GM12878 (cell line): Measurements from ENCODE around the gene OPTC. TPM values are rescaled to one million over a fixed set of nuclear protein-coding genes. Genes with fewer than 3 reads are reported as not detected.

ENCODE experiments used
- ATAC-seq: fragments of 200-7000 bp; cut with Tn5 transposase; 3 replicates; pipeline ENCODE4 v1.9.1; 2020; ENCODE audit warnings: mild to moderate bottlenecking, moderate library complexity
- BruUV-seq: library from RNA; stranded (reverse); fragments of 400-500 nt; replicated peaks from 2 replicates; lab custom pipeline; 2021; lab: Mats Ljungman, UMichigan
- CTCF ChIA-PET: fragments of 300-600 bp; sonication (Branson Sonifier 250); formaldehyde crosslinking; extraction: SDS; loops from one replicate; lab custom pipeline; 2021; ENCODE audit warnings: inconsistent platforms; lab: Yijun Ruan, JAX
- POLR2A ChIA-PET: fragments of 350-600 bp; formaldehyde crosslinking; extraction: SDS; loops from one replicate; lab custom pipeline; 2021; ENCODE audit warnings: inconsistent platforms; lab: Charles Lee
- RAD21 ChIA-PET: fragments of 300-600 bp; sonication (Branson Sonifier 250); formaldehyde crosslinking; loops from one replicate; lab custom pipeline; 2023; ENCODE audit warnings: antibody characterized with exemption; ENCODE audit not compliant: unreplicated experiment; lab: Charles Lee
- SMC1A ChIA-PET: fragments of 300-600 bp; sonication (Branson Sonifier 250); formaldehyde crosslinking; loops from one replicate; lab custom pipeline; 2023; ENCODE audit not compliant: unreplicated experiment, uncharacterized antibody; lab: Charles Lee
- DNase-seq: peaks from one replicate; pipeline ENCODE4 v3.0.0-alpha.2; 2011; ENCODE audit warnings: low read depth, low spot score
- FAIRE-seq: peaks from 3 replicates; lab custom pipeline; 2011; peaks lifted over from hg19 to GRCh38; lab: Jason Lieb, UNC
- H2AFZ ChIP-seq: 2 replicates; pipeline ENCODE4 v1.6.0; 2011; ENCODE audit warnings: low read depth, low read length, control low read depth; ENCODE audit not compliant: control insufficient read depth
- H3K27ac ChIP-seq: 2 replicates; pipeline ENCODE4 v1.5.1; 2011; ENCODE audit warnings: control low read depth; ENCODE audit not compliant: control insufficient read depth, insufficient read depth
- H3K27me3 ChIP-seq, 2 experiments: replicated peaks in 1 of 2; 2 replicates each; pipeline versions ENCODE4 v1.6.0 to v1.6.1; 2011; ENCODE audit warnings: low read length in 1 of 2; ENCODE audit not compliant: control insufficient read depth in 2 of 2, insufficient read depth in 2 of 2
- H3K36me3 ChIP-seq, 2 experiments: 2 replicates each; pipeline ENCODE4 v1.5.1; 2011; ENCODE audit warnings: low read length in 1 of 2; ENCODE audit not compliant: control insufficient read depth in 2 of 2, insufficient read depth in 2 of 2
- H3K4me1 ChIP-seq: 2 replicates; pipeline ENCODE4 v1.6.1; 2011; ENCODE audit warnings: mild to moderate bottlenecking, low read length, moderate library complexity, mixed read lengths; ENCODE audit not compliant: control insufficient read depth, insufficient read depth
- H3K4me2 ChIP-seq: 2 replicates; pipeline ENCODE4 v1.6.0; 2011; ENCODE audit warnings: control low read depth; ENCODE audit not compliant: control insufficient read depth, insufficient read depth
- H3K4me3 ChIP-seq: fragments of 200-600 bp; sonication (generic); 2 replicates; pipeline ENCODE4 v1.5.1; 2016
- H3K79me2 ChIP-seq: 2 replicates; pipeline ENCODE4 v1.6.0; 2011; ENCODE audit warnings: low read length; ENCODE audit not compliant: control insufficient read depth, insufficient read depth
- H3K9ac ChIP-seq: 2 replicates; pipeline ENCODE4 v1.8.0; 2011; ENCODE audit warnings: low read length, control low read depth, mixed read lengths; ENCODE audit not compliant: control insufficient read depth, insufficient read depth
- H3K9me3 ChIP-seq: replicated peaks from 3 replicates; pipeline ENCODE4 v1.5.1; 2011; ENCODE audit warnings: mild to moderate bottlenecking, low read length; ENCODE audit not compliant: control insufficient read depth, insufficient read depth
- H4K20me1 ChIP-seq: 2 replicates; pipeline ENCODE4 v1.6.0; 2011; ENCODE audit not compliant: control insufficient read depth, insufficient read depth
- CBX3 ChIP-seq: fragments of 200-600 bp; sonication (generic); IDR thresholded peaks from 2 replicates; pipeline ENCODE4 v1.6.1; 2016; ENCODE audit warnings: low read depth, borderline replicate concordance
- CHD2 ChIP-seq: IDR thresholded peaks from 2 replicates; pipeline ENCODE4 v1.6.1; 2011; ENCODE audit warnings: low read depth, low read length, improper control_type of control experiment, borderline replicate concordance
- CHD4 ChIP-seq: fragments of 200-600 bp; sonication (generic); IDR thresholded peaks from 2 replicates; pipeline ENCODE4 v1.6.1; 2016; ENCODE audit warnings: mild to moderate bottlenecking
- EZH2 ChIP-seq: IDR thresholded peaks from 2 replicates; pipeline ENCODE4 v1.6.1; 2012; ENCODE audit warnings: low read depth, mild to moderate bottlenecking, control low read depth, inconsistent platforms, low read length, borderline replicate concordance; ENCODE audit not compliant: control insufficient read depth
- POLR2A ChIP-seq: IDR thresholded peaks from 2 replicates; pipeline ENCODE4 v1.6.1; 2011; ENCODE audit warnings: low read depth, mild to moderate bottlenecking, low read length
- SIX5 ChIP-seq: IDR thresholded peaks from 2 replicates; pipeline ENCODE4 v1.6.1; 2011; ENCODE audit warnings: mild to moderate bottlenecking, low read depth, low read length, moderate library complexity; ENCODE audit not compliant: severe bottlenecking
- SPI1 ChIP-seq: IDR thresholded peaks from 2 replicates; pipeline ENCODE4 v1.6.1; 2011; ENCODE audit warnings: low read depth, mild to moderate bottlenecking, low read length, moderate library complexity, borderline replicate concordance; ENCODE audit not compliant: insufficient read depth
- TBL1XR1 ChIP-seq: IDR thresholded peaks from 2 replicates; pipeline ENCODE4 v1.6.1; 2012; ENCODE audit warnings: low read depth, low read length, improper control_type of control experiment
- WGBS: methylation state at CpG from one replicate; pipeline ENCODE4 v1.1.6; 2016; ENCODE audit warnings: low lambda C conversion rate; ENCODE audit not compliant: insufficient replicate concordance, insufficient coverage; ENCODE audit errors: missing lambda C conversion rate; 5-methylcytosine and 5-hydroxymethylcytosine counted together
- in situ Hi-C: fragments of 300-500 bp; cut with MboI; formaldehyde crosslinking; loops from 9 replicates; pipeline ENCODE4 v1.14.3; 2018; ENCODE audit warnings: mixed read lengths
- intact Hi-C: fragments of 100-400 bp; cut with micrococcal nuclease; formaldehyde crosslinking; loops from one replicate; pipeline ENCODE4 v1.14.2; 2022; ENCODE audit not compliant: unreplicated experiment
- polyA plus RNA-seq, 11 experiments: library from polyadenylated mRNA; depleted of rRNA in 4 of 11; unstranded in 6 of 11; stranded (reverse) in 5 of 11; fragments of >200 nt; fragmentation: Nextera tagmentation in 4 of 11; fragmentation: Illumina TruSeq in 1 of 11; extraction: Ambion mirVana in 4 of 11; extraction: Trizol in 1 of 11; gene quantifications; 1 replicate in 1 of 11; 2 replicates in 10 of 11; pipeline versions ENCODE4 v1.2.1 to v1.2.3, GENCODE V29; 2011 to 2016; ENCODE audit warnings: inconsistent platforms in 2 of 11, missing spikeins in 2 of 11, low read depth in 1 of 11
- total RNA-seq, 4 experiments: library from RNA; depleted of rRNA in 3 of 4; stranded (reverse); fragments of >200 nt in 3 of 4; fragmentation: Illumina TruSeq in 1 of 4; extraction: Trizol in 1 of 4; gene quantifications; 2 replicates each; pipeline versions ENCODE4 v1.2.1 to v1.2.3, GENCODE V29; 2013 to 2021
- TF ChIP-seq, protein P1 (sequence below): fragments of 450-650 bp; IDR thresholded peaks from 2 replicates; pipeline ENCODE4 v1.6.1; 2016; ENCODE audit warnings: mild to moderate bottlenecking, moderate library complexity, borderline replicate concordance
- TF ChIP-seq, protein P2 (sequence below): fragments of 450-650 bp; IDR thresholded peaks from 2 replicates; pipeline ENCODE4 v1.6.1; 2016; ENCODE audit warnings: mild to moderate bottlenecking

Gene OPTC
- total and polyA plus RNA-seq, 10 of the 15 experiments (the other 5 are each of a cell fraction or from before 2014, with no cell fraction given): not detected

GRCh38 chr1:203473781-203474305 lies 20.1 kb upstream of the OPTC start:
- DNase-seq: no peak
- FAIRE-seq: no peak
- H3K27me3 ChIP-seq: peaks cover 2 to 6% of the 10 kb centered on the region in 2 experiments; a peak in 2 of 4 replicates
- intact Hi-C loops: no loop called here
- H4K20me1 ChIP-seq: no peaks in the 10 kb centered on the region
- no peak overlapping the region for H3K4me3 ChIP-seq
- H3K79me2 ChIP-seq: no peaks in the 10 kb centered on the region
- ATAC-seq: no peak
- H3K9me3 ChIP-seq: no peaks in the 10 kb centered on the region
- no peaks in the 10 kb centered on the region for H3K36me3 ChIP-seq
- H3K9ac ChIP-seq: no peak overlapping the region
- no peak overlapping the region for H3K4me2 ChIP-seq
- WGBS: 38% methylated on average over 9 of the region's 9 CpGs
- POLR2A ChIA-PET: no interaction called here
- RAD21 ChIA-PET: no interaction called here
- BruUV-seq: no TSS peak
- H3K27ac ChIP-seq: no peak overlapping the region
- TF ChIP-seq SIX5 (no peak), CBX3 (no peak), EZH2 (no peak), POLR2A (no peak), TBL1XR1 (no peak), CHD4 (no peak), SPI1 (no peak), CHD2 (no peak)
- TF ChIP-seq, protein P1, sequence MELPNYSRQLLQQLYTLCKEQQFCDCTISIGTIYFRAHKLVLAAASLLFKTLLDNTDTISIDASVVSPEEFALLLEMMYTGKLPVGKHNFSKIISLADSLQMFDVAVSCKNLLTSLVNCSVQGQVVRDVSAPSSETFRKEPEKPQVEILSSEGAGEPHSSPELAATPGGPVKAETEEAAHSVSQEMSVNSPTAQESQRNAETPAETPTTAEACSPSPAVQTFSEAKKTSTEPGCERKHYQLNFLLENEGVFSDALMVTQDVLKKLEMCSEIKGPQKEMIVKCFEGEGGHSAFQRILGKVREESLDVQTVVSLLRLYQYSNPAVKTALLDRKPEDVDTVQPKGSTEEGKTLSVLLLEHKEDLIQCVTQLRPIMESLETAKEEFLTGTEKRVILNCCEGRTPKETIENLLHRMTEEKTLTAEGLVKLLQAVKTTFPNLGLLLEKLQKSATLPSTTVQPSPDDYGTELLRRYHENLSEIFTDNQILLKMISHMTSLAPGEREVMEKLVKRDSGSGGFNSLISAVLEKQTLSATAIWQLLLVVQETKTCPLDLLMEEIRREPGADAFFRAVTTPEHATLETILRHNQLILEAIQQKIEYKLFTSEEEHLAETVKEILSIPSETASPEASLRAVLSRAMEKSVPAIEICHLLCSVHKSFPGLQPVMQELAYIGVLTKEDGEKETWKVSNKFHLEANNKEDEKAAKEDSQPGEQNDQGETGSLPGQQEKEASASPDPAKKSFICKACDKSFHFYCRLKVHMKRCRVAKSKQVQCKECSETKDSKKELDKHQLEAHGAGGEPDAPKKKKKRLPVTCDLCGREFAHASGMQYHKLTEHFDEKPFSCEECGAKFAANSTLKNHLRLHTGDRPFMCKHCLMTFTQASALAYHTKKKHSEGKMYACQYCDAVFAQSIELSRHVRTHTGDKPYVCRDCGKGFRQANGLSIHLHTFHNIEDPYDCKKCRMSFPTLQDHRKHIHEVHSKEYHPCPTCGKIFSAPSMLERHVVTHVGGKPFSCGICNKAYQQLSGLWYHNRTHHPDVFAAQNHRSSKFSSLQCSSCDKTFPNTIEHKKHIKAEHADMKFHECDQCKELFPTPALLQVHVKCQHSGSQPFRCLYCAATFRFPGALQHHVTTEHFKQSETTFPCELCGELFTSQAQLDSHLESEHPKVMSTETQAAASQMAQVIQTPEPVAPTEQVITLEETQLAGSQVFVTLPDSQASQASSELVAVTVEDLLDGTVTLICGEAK: no peak
- TF ChIP-seq, protein P2, sequence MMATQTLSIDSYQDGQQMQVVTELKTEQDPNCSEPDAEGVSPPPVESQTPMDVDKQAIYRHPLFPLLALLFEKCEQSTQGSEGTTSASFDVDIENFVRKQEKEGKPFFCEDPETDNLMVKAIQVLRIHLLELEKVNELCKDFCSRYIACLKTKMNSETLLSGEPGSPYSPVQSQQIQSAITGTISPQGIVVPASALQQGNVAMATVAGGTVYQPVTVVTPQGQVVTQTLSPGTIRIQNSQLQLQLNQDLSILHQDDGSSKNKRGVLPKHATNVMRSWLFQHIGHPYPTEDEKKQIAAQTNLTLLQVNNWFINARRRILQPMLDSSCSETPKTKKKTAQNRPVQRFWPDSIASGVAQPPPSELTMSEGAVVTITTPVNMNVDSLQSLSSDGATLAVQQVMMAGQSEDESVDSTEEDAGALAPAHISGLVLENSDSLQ: no peak
- SMC1A ChIA-PET: interaction anchor here (1.1 to 1.4 kb wide), 2 partner anchors 31 to 133 kb away, joined by 3 read pairs; no protein-coding TSS in a partner anchor
- CTCF ChIA-PET: interaction anchor here (1.5 to 8.2 kb wide), 2 partner anchors 14 to 133 kb away, joined by 7 to 80 read pairs; no protein-coding TSS in a partner anchor
- H3K4me1 ChIP-seq: peaks cover 9% of the 10 kb centered on the region; the same call in 1 of the 2 replicates
- in situ Hi-C loops: no loop called here
- no peak overlapping the region for H2AFZ ChIP-seq
